ENCODE results near the gene RNF183.

DNA sequence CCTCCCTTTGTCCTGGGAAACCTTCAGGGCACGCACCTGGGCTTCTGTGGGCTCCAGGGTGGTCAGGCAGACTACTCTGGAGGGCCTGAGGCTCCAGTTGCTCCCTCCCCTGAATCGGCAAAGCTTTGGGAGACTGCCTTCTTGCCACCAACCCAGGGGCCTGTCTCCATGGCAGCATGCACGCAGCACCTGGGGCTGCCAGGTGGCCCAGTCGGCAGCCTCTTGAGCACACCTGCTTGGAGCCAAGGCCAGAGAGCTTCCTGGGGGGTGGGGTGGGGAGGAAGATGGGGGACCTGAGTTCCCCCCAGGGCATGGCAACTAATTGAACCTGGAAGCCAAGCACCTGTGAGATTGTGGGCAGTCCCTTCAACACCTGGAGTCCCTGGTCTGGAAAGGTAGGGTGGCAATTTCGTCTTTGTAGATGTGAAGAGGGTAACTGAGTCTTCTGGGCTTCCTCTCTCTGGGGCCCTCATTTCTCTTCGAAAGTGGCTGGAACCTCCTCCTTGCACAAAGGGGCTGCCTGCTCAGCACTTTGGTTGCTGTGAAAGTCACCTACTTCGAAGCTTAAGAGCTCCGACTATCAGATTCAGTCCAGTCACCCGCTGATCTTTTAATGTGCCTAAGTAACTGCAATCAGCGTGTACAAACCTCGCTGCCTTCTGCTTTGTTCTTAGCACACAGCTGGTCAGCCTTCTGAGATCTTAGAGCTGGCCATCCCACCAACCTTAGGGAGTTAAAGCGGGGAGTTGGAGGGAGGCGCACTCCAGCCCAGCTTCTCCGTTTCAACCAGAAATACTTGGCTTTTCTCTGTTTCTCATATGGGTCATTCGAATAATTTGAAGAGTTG is 4.0 kb downstream of the RNF183 start:
- TF ChIP-seq, protein P1, sequence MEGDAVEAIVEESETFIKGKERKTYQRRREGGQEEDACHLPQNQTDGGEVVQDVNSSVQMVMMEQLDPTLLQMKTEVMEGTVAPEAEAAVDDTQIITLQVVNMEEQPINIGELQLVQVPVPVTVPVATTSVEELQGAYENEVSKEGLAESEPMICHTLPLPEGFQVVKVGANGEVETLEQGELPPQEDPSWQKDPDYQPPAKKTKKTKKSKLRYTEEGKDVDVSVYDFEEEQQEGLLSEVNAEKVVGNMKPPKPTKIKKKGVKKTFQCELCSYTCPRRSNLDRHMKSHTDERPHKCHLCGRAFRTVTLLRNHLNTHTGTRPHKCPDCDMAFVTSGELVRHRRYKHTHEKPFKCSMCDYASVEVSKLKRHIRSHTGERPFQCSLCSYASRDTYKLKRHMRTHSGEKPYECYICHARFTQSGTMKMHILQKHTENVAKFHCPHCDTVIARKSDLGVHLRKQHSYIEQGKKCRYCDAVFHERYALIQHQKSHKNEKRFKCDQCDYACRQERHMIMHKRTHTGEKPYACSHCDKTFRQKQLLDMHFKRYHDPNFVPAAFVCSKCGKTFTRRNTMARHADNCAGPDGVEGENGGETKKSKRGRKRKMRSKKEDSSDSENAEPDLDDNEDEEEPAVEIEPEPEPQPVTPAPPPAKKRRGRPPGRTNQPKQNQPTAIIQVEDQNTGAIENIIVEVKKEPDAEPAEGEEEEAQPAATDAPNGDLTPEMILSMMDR (IDR thresholded peaks at IDR 0.05): no peak
- TF ChIP-seq POLR2A (IDR thresholded peaks at IDR 0.05): no peak
